Lower lobe of right lung (tissue), 2 donors: ENCODE measurements around the gene IFT80. TPM values are rescaled to one million over a fixed set of nuclear protein-coding genes. Genes with fewer than 3 reads are reported as not detected.
"Not testable (repeated sequence)": the region's sequence is repeated elsewhere in the genome, so short reads cannot be mapped to it uniquely, and the experiment has no call there.

Source experiments
- ATAC-seq, 2 donors: fragments of 200-7000 bp; cut with Tn5 transposase; one replicate each; pipeline ENCODE4 v1.9.1; 2020 to 2022; ENCODE audit warnings: mild to moderate bottlenecking in 2 of 2, moderate library complexity in 2 of 2
- DNase-seq: peaks from one replicate; pipeline ENCODE4 v3.0.0-alpha.2; 2020
- H3K27ac ChIP-seq: fragments of 200-600 bp; one replicate; pipeline ENCODE4 v1.8.0; 2022
- H3K27me3 ChIP-seq: fragments of 200-600 bp; one replicate; pipeline ENCODE4 v1.8.0; 2022; ENCODE audit warnings: low read depth
- H3K36me3 ChIP-seq: fragments of 200-600 bp; one replicate; pipeline ENCODE4 v1.8.0; 2022; ENCODE audit warnings: mild to moderate bottlenecking
- H3K4me1 ChIP-seq: fragments of 200-600 bp; one replicate; pipeline ENCODE4 v1.8.0; 2022
- H3K4me3 ChIP-seq: fragments of 200-600 bp; one replicate; pipeline ENCODE4 v1.8.0; 2022; ENCODE audit warnings: mild to moderate bottlenecking
- H3K9me3 ChIP-seq: fragments of 200-600 bp; one replicate; pipeline ENCODE4 v1.8.0; 2022
- intact Hi-C: fragments of 100-400 bp; cut with DNase I; formaldehyde crosslinking; loops from one replicate; pipeline ENCODE4 v1.11.0; 2022
- total RNA-seq: library from RNA; stranded (reverse); fragmentation: NEBNext Ultra II Directional; extraction: Animal tissue kit (Norgen Biotek cat#: 25700); gene quantifications from one replicate; pipeline ENCODE4 v1.2.1, GENCODE V29; 2021
- TF ChIP-seq, protein P1 (sequence below): fragments of 200-600 bp; IDR thresholded peaks from one replicate; pipeline ENCODE4 v1.8.0; 2022; ENCODE audit warnings: antibody characterized with exemption, mild to moderate bottlenecking
- donor health status: DM: no; HTN: yes; CAD: no; lungs with severe emphysema.

The IFT80 gene
- total RNA-seq, 1 donor from 2014 or later, result 37.7 TPM

DNA sequence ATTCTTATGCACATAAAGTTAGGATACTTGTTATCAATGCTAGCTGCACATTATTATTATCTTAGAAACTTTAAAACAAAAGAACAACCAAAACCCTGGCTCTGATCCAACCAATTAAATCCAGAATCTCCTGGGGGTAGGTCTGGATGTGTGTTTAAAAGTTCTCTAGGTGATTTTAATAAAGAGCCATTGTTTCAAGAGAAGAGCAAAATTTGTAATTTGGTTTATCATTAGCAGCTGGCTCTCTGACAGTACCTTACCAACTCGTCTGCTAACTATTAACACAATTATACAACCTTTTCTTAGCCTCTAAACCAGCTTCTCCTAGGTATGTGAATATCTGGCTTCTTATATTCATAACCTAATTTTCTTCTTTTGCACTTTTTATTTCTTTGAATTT is 68.9 kb downstream of the IFT80 start:
- DNase-seq (no peak), ATAC-seq (no peak)
- Histone ChIP-seq H3K27me3 (no peaks in the 10 kb centered on the region), H3K9me3 (no peaks in the 10 kb centered on the region), H3K27ac (no peak overlapping the region), H3K4me1 (no peaks in the 10 kb centered on the region), H3K36me3 (no peaks in the 10 kb centered on the region), H3K4me3 (no peak overlapping the region)
- TF ChIP-seq, protein P1, sequence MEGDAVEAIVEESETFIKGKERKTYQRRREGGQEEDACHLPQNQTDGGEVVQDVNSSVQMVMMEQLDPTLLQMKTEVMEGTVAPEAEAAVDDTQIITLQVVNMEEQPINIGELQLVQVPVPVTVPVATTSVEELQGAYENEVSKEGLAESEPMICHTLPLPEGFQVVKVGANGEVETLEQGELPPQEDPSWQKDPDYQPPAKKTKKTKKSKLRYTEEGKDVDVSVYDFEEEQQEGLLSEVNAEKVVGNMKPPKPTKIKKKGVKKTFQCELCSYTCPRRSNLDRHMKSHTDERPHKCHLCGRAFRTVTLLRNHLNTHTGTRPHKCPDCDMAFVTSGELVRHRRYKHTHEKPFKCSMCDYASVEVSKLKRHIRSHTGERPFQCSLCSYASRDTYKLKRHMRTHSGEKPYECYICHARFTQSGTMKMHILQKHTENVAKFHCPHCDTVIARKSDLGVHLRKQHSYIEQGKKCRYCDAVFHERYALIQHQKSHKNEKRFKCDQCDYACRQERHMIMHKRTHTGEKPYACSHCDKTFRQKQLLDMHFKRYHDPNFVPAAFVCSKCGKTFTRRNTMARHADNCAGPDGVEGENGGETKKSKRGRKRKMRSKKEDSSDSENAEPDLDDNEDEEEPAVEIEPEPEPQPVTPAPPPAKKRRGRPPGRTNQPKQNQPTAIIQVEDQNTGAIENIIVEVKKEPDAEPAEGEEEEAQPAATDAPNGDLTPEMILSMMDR, result no peak
- intact Hi-C loops, result no loop called here

DNA sequence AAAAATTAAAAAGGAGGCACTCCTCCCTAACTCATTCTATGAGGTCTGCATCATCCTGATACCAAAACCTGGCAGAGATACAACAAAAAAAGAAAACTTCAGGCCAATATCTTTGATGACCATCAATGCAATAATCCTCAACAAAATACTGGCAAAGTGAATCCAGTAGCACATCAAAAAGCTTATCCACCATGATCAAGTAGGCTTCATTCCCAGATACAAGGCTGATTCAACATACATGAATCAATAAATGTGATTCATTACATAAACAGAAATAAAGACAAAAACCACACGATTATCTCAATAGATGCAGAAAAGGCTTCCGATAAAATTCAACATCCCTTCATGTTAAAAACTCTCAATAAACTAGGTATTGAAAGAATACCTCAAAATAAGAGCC is 72.7 kb downstream of the IFT80 start:
- H3K4me1 ChIP-seq, intact Hi-C loops, H3K9me3 ChIP-seq, ATAC-seq, H3K36me3 ChIP-seq, DNase-seq, H3K27me3 ChIP-seq, H3K27ac ChIP-seq, H3K4me3 ChIP-seq: not testable (repeated sequence)

DNA sequence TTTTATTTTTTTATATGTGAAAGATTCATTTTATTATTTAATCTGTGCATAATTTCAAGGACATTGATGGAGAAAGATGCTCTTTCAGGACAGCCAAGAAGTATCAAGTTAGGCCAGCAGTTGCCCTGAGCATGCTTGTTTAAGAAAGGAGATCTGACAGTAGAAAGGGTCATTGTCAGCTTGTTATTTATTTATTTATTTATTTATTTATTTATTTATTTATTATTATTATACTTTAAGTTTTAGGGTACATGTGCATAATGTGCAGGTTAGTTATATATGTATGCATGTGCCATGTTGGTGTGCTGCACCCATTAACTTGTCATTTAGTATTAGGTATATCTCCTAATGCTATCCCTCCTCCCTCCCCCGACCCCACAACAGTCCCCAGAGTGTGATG is 77.2 kb downstream of the IFT80 start:
- H3K27me3 ChIP-seq, ATAC-seq, DNase-seq, H3K27ac ChIP-seq, H3K4me1 ChIP-seq, intact Hi-C loops, H3K4me3 ChIP-seq, H3K9me3 ChIP-seq, H3K36me3 ChIP-seq: not testable (repeated sequence)

- Histone ChIP-seq H3K27ac (no peak overlapping the region), H3K4me3 (no peak overlapping the region), H3K4me1 (no peaks in the 10 kb centered on the region), H3K9me3 (no peaks in the 10 kb centered on the region), H3K27me3 (no peaks in the 10 kb centered on the region), H3K36me3 (peaks cover 9% of the 10 kb centered on the region)
- intact Hi-C loops, result no loop called here
- ATAC-seq (no peak), DNase-seq (no peak)
- TF ChIP-seq, protein P1, result no peak
Measured at GRCh38 chr3:160319322-160319721, 79.7 kb downstream of the IFT80 start.

GRCh38 chr3:160314995-160315394 is 84.0 kb downstream of the IFT80 start:
- no peak for DNase-seq
- intact Hi-C loops, result no loop called here

GRCh38 chr3:160312014-160312624 is 86.9 kb downstream of the IFT80 start:
- ATAC-seq (no peak), DNase-seq (no peak)
- H3K9me3 ChIP-seq, result no peaks in the 10 kb centered on the region
- intact Hi-C loops, result no loop called here
- no peaks in the 10 kb centered on the region for H3K4me1 ChIP-seq
- TF ChIP-seq, protein P1, result no peak
- no peak overlapping the region for H3K4me3 ChIP-seq
- no peaks in the 10 kb centered on the region for H3K27me3 ChIP-seq
- peaks cover 10% of the 10 kb centered on the region for H3K36me3 ChIP-seq
- no peak overlapping the region for H3K27ac ChIP-seq

More at GRCh38 chr3:160314995-160315394, 84.0 kb downstream of the IFT80 start:
- ATAC-seq, result no peak
- Histone ChIP-seq H3K4me1 (no peaks in the 10 kb centered on the region), H3K4me3 (no peak overlapping the region), H3K36me3 (peaks cover 9% of the 10 kb centered on the region), H3K27ac (no peak overlapping the region), H3K9me3 (no peaks in the 10 kb centered on the region), H3K27me3 (no peaks in the 10 kb centered on the region)
- TF ChIP-seq, protein P1, result no peak
